Right lobe of liver (tissue), 6 donors: ENCODE data around the gene ZSCAN10. TPM values are rescaled to one million over a fixed set of nuclear protein-coding genes. Genes with fewer than 3 reads are reported as not detected.

ENCODE experiments used
- ATAC-seq, 4 donors: fragments of 200-7000 bp; cut with Tn5 transposase; one replicate each; pipeline ENCODE4 v1.9.1; 2020; ENCODE audit warnings: mild to moderate bottlenecking in 4 of 4, moderate library complexity in 4 of 4
- DNase-seq, 3 donors: peaks; one replicate each; pipeline ENCODE4 v3.0.0-alpha.2; 2020
- H3K27ac ChIP-seq, 3 donors: fragments of 200-600 bp; one replicate each; pipeline ENCODE4 v1.8.0; 2022
- H3K27me3 ChIP-seq, 2 donors: fragments of 200-600 bp; one replicate each; pipeline ENCODE4 v1.8.0; 2022
- H3K36me3 ChIP-seq, 4 donors: fragments of 200-600 bp; sonication (generic) in 1 of 4; one replicate each; pipeline versions ENCODE4 v1.5.1 to v1.8.0; 2017 to 2022; ENCODE audit warnings: control low read depth in 1 of 4
- H3K4me1 ChIP-seq, 4 donors: fragments of 200-600 bp; sonication (generic) in 1 of 4; one replicate each; pipeline versions ENCODE4 v1.5.1 to v1.8.0; 2017 to 2022; ENCODE audit warnings: control low read depth in 1 of 4
- H3K4me3 ChIP-seq, 3 donors: fragments of 200-600 bp; one replicate each; pipeline ENCODE4 v1.8.0; 2022
- H3K9me3 ChIP-seq, 4 donors: fragments of 200-600 bp; sonication (generic) in 1 of 4; one replicate each; pipeline versions ENCODE4 v1.5.1 to v1.8.0; 2017 to 2022; ENCODE audit warnings: control low read depth in 1 of 4
- CTCF ChIP-seq, 4 donors: fragments of 200-600 bp in 3 of 4; fragments of 450-650 bp in 1 of 4; IDR thresholded peaks; one replicate each; pipeline versions ENCODE4 v1.5.1 to v1.8.0; 2016 to 2022; ENCODE audit warnings: antibody characterized with exemption in 4 of 4, mild to moderate bottlenecking in 2 of 4
- POLR2A ChIP-seq: fragments of 450-650 bp; IDR thresholded peaks from one replicate; pipeline ENCODE4 v1.6.1; 2017; ENCODE audit warnings: antibody characterized with exemption, mild to moderate bottlenecking
- WGBS: methylation state at CpG from one replicate; pipeline ENCODE4 v1.1.6; 2018; ENCODE audit warnings: low coverage, low lambda C conversion rate; ENCODE audit not compliant: insufficient coverage; ENCODE audit errors: missing lambda C conversion rate; 5-methylcytosine and 5-hydroxymethylcytosine counted together
- intact Hi-C, 2 donors: fragments of 100-400 bp; cut with DNase I; formaldehyde crosslinking; loops; one replicate each; pipeline versions ENCODE4 v1.11.2 to v1.14.1; 2022
- total RNA-seq, 6 experiments: library from RNA; depleted of rRNA in 2 of 6; stranded (reverse); fragments of >200 nt in 2 of 6; fragmentation: NEBNext Ultra II Directional in 3 of 6; extraction: Animal tissue kit (Norgen Biotek cat#: 25700) in 3 of 6; gene quantifications; one replicate each; pipeline versions ENCODE4 v1.1.0 to v1.2.4, GENCODE V29; 2016 to 2023
- donor health status: DM: no; HTN: yes; CAD: no.
- donor health status: DM: no; HTN: no; CAD: no.
- donor health status: DM: no; HTN: no; CAD: no.
- donor health status: DM: no; HTN: yes; CAD: no.
- donor health status: DM: no; HTN: yes; CAD: no.

ZSCAN10 gene
- total RNA-seq, 6 experiments from 2014 or later = not detected

- DNase-seq (peak; percentile 67 to 82 (median 76)), ATAC-seq (peak; percentile 80 to 90 (median 84))
- peaks cover 0 to 32% (median 11%) of the 10 kb centered on the region in 4 donors for H3K4me1 ChIP-seq
- H3K27ac ChIP-seq = peak overlapping the region; percentile 52 to 84 (median 84)
- H3K36me3 ChIP-seq = no peaks in the 10 kb centered on the region
- peak; percentile 90 to 92 (median 90) for TF ChIP-seq CTCF (IDR thresholded peaks at IDR 0.05)
- TF ChIP-seq POLR2A = peak; percentile 20
- H3K27me3 ChIP-seq = no peaks in the 10 kb centered on the region
- intact Hi-C loops = no loop called here
- 6% methylated on average over 26 of the region's 28 CpGs for WGBS
- H3K9me3 ChIP-seq = no peaks in the 10 kb centered on the region
- peak overlapping the region; percentile 40 to 55 (median 51) for H3K4me3 ChIP-seq
These were observed 30.3 kb upstream of the ZSCAN10 start for GRCh38 chr16:3129137-3130131.

- Histone ChIP-seq H3K4me3 (no peak overlapping the region), H3K27me3 (no peaks in the 10 kb centered on the region), H3K36me3 (no peaks in the 10 kb centered on the region), H3K9me3 (no peaks in the 10 kb centered on the region), H3K4me1 (peaks cover 0 to 21% (median 13%) of the 10 kb centered on the region in 4 donors), H3K27ac (no peak overlapping the region)
- intact Hi-C loops = no loop called here
- ATAC-seq (no peak), DNase-seq (no peak)
- WGBS = 72% methylated on average over 6 of the region's 6 CpGs
- TF ChIP-seq CTCF (IDR thresholded peaks at IDR 0.05) = no peak
- no peak for TF ChIP-seq POLR2A
These were observed 28.7 kb upstream of the ZSCAN10 start for GRCh38 chr16:3127745-3128144.

GRCh38 chr16:3123986-3124886, 25.1 kb upstream of the ZSCAN10 start:
- peaks cover 0 to 13% (median 10%) of the 10 kb centered on the region in 4 donors for H3K4me1 ChIP-seq
- H3K27ac ChIP-seq = peak overlapping the region in 2 of 3 donors; percentile 41 to 60
- DNase-seq (peak; percentile 97 to 98 (median 98)), ATAC-seq (peak; percentile 97 to 99 (median 98))
- TF ChIP-seq CTCF (IDR thresholded peaks at IDR 0.05) (peak in 3 of 4 donors; percentile 21 to 32 (median 27)), POLR2A (peak; percentile 50)
- intact Hi-C loops = no loop called here
- 0% methylated on average over 16 of the region's 72 CpGs for WGBS
- peaks cover 0 to 7% (median 0%) of the 10 kb centered on the region in 4 donors for H3K36me3 ChIP-seq
- peak overlapping the region; percentile 65 to 72 (median 72) for H3K4me3 ChIP-seq
- no peaks in the 10 kb centered on the region for H3K27me3 ChIP-seq
- H3K9me3 ChIP-seq = no peaks in the 10 kb centered on the region

GRCh38 chr16:3122926-3123570, 24.0 kb upstream of the ZSCAN10 start:
- Histone ChIP-seq H3K4me1 (peaks cover 0 to 6% (median 3%) of the 10 kb centered on the region in 4 donors), H3K27ac (no peak overlapping the region), H3K27me3 (no peaks in the 10 kb centered on the region), H3K36me3 (peaks cover 0 to 7% (median 0%) of the 10 kb centered on the region in 4 donors), H3K4me3 (no peak overlapping the region), H3K9me3 (no peaks in the 10 kb centered on the region)
- ATAC-seq = no peak
- WGBS = 56% methylated on average over 7 of the region's 8 CpGs
- DNase-seq = no peak
- intact Hi-C loops = no loop called here
- TF ChIP-seq POLR2A (no peak), CTCF (IDR thresholded peaks at IDR 0.05) (no peak)
